ENCODE results near the gene KCNJ6. TPM values are rescaled to one million over a fixed set of nuclear protein-coding genes. Genes with fewer than 3 reads are reported as not detected.
"Not testable (repeated sequence)": the region's sequence is repeated elsewhere in the genome, so short reads cannot be mapped to it uniquely, and the experiment has no call there.

Gene KCNJ6
- total RNA-seq, 1 donor from 2014 or later = 10.5 TPM

DNA sequence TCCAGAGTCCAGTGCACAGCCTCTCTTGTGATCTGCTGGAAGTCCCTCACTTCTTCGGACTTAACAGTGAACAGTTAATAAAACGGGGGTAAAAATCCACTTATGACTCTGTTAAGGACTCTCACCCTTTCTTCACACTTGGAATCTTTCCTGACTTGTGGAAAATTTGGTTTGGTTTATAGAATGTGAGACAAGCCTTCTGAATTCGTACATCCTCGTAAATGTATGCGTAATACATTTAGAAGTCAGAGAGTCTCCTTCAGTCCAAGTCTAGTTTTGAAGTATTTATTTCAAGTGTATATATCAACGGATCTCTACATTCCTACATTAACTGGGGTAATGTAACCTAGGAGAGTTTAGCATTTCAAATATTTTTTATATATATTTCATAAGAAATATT lies 270.4 kb downstream of the KCNJ6 start:
- TF ChIP-seq, protein P1, sequence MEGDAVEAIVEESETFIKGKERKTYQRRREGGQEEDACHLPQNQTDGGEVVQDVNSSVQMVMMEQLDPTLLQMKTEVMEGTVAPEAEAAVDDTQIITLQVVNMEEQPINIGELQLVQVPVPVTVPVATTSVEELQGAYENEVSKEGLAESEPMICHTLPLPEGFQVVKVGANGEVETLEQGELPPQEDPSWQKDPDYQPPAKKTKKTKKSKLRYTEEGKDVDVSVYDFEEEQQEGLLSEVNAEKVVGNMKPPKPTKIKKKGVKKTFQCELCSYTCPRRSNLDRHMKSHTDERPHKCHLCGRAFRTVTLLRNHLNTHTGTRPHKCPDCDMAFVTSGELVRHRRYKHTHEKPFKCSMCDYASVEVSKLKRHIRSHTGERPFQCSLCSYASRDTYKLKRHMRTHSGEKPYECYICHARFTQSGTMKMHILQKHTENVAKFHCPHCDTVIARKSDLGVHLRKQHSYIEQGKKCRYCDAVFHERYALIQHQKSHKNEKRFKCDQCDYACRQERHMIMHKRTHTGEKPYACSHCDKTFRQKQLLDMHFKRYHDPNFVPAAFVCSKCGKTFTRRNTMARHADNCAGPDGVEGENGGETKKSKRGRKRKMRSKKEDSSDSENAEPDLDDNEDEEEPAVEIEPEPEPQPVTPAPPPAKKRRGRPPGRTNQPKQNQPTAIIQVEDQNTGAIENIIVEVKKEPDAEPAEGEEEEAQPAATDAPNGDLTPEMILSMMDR (IDR thresholded peaks at IDR 0.05) = no peak
- no peaks in the 10 kb centered on the region for H3K36me3 Mint-ChIP-seq (ENCODE audit: unreplicated experiment)
- H3K27ac Mint-ChIP-seq (ENCODE audit: unreplicated experiment) = no peak overlapping the region
- no peak overlapping the region for H3K4me3 Mint-ChIP-seq (ENCODE audit: unreplicated experiment)
- H3K27me3 Mint-ChIP-seq (ENCODE audit: unreplicated experiment) = no peaks in the 10 kb centered on the region
- H3K4me1 Mint-ChIP-seq (ENCODE audit: unreplicated experiment) = peaks cover 5% of the 10 kb centered on the region
- peaks cover 7% of the 10 kb centered on the region for H3K9me3 Mint-ChIP-seq (ENCODE audit: unreplicated experiment)
- no peak for DNase-seq (ENCODE audit: extremely low spot score, unreplicated experiment)

DNA sequence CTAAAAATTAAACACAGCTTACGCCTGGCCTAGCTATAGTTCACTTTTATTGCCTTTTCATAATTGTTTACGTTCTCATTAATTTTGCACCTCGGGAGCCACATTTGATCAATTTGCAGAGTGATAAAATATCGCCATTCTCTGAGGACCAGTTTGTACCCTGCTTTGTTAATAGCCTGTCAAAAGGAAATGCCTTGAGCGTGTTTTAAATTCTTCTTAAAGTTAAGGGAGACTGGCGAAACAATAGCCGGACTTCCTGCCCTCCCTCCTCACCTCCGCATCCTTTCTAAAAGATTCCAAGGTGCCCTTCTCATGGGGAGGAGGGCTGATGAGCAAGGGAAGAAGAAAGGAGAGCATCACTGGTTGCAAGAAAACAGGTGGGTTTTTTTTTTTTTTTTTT lies 271.6 kb downstream of the KCNJ6 start:
- Mint-ChIP-seq H3K9me3 (ENCODE audit: unreplicated experiment) (peaks cover 7% of the 10 kb centered on the region), H3K36me3 (ENCODE audit: unreplicated experiment) (no peaks in the 10 kb centered on the region), H3K27me3 (ENCODE audit: unreplicated experiment) (no peaks in the 10 kb centered on the region), H3K27ac (ENCODE audit: unreplicated experiment) (no peak overlapping the region), H3K4me1 (ENCODE audit: unreplicated experiment) (peaks cover 5% of the 10 kb centered on the region), H3K4me3 (ENCODE audit: unreplicated experiment) (no peak overlapping the region)
- no peak for DNase-seq (ENCODE audit: extremely low spot score, unreplicated experiment)
- TF ChIP-seq, protein P1 (IDR thresholded peaks at IDR 0.05) = no peak

DNA sequence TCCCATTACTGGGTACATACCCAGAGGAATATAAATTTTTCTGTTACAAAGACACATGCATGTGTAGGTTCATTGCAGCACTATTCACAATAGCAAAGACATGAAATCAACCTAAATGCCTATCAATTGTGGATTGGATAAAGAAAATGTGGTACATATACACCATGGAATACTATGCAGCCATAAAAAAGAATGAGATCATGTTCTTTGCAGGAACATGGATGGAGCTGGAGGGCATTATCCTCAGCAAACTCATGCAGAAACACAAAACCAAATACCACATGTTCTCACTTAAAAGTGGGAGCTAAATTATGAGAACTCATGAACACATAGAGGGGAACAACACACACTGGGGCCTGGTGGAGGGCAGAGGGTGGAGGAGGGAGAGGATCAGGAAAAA lies 272.4 kb downstream of the KCNJ6 start:
- not testable (repeated sequence) for H3K4me1 Mint-ChIP-seq (ENCODE audit: unreplicated experiment); H3K9me3 Mint-ChIP-seq (ENCODE audit: unreplicated experiment); H3K36me3 Mint-ChIP-seq (ENCODE audit: unreplicated experiment); H3K4me3 Mint-ChIP-seq (ENCODE audit: unreplicated experiment); H3K27me3 Mint-ChIP-seq (ENCODE audit: unreplicated experiment); DNase-seq (ENCODE audit: extremely low spot score, unreplicated experiment); H3K27ac Mint-ChIP-seq (ENCODE audit: unreplicated experiment)

DNA sequence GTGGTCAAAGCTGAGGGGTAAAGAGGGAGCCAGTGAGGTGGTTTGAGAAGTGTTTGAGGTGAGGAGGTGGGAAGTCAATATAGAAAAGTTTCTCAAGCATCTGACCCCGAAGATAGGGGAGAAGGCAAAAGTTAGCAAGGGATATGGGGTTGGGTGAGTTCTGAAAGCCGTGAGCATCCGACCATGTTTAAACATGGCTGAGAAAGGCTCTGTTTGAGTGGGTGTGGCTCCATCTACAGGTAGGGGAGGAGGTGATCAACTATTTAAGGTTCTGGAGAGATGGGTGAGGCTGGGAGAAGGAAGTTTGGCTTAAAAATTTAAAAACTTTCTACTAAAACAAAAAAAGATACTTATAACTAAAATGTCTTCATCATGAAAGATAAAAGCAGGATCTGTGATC lies 273.8 kb downstream of the KCNJ6 start:
- H3K4me1 Mint-ChIP-seq (ENCODE audit: unreplicated experiment) = peaks cover 9% of the 10 kb centered on the region

DNA sequence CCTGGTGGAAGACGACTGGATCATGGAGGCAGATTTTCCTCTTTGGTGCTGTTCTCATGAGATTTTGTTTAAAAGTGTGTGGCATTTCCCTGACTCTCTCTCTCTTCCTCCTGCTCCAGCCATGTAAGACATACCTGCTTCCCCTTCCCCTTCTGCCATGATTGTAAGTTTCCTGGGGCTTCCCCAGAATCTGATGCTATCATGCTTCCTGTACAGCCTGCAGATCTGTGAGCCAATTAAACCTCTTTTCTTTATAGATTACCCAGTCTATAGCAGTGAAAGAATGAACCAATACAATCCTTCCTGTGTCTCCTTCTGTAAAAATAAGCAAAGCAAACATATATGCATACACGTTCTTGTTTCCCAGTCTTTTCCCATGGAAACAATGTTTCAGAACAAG lies 276.5 kb downstream of the KCNJ6 start:
- DNase-seq (ENCODE audit: extremely low spot score, unreplicated experiment) = no peak
- Mint-ChIP-seq H3K9me3 (ENCODE audit: unreplicated experiment) (peaks cover 12% of the 10 kb centered on the region), H3K4me1 (ENCODE audit: unreplicated experiment) (peaks cover 29% of the 10 kb centered on the region), H3K4me3 (ENCODE audit: unreplicated experiment) (no peak overlapping the region), H3K27ac (ENCODE audit: unreplicated experiment) (no peak overlapping the region), H3K27me3 (ENCODE audit: unreplicated experiment) (no peaks in the 10 kb centered on the region), H3K36me3 (ENCODE audit: unreplicated experiment) (no peaks in the 10 kb centered on the region)
- TF ChIP-seq, protein P1 (IDR thresholded peaks at IDR 0.05) = no peak

More for the DNA sequence above, 273.8 kb downstream of the KCNJ6 start:
- no peak overlapping the region for H3K27ac Mint-ChIP-seq (ENCODE audit: unreplicated experiment)
- no peak overlapping the region for H3K4me3 Mint-ChIP-seq (ENCODE audit: unreplicated experiment)
- no peaks in the 10 kb centered on the region for H3K36me3 Mint-ChIP-seq (ENCODE audit: unreplicated experiment)
- H3K9me3 Mint-ChIP-seq (ENCODE audit: unreplicated experiment) = peaks cover 11% of the 10 kb centered on the region
- no peak for DNase-seq (ENCODE audit: extremely low spot score, unreplicated experiment)
- TF ChIP-seq, protein P1 (IDR thresholded peaks at IDR 0.05) = peak; percentile 15
- H3K27me3 Mint-ChIP-seq (ENCODE audit: unreplicated experiment) = no peaks in the 10 kb centered on the region

All from osteocyte (in vitro differentiated cells).